ENCODE data around the gene EIF3F.

GRCh38 chr11:7967097-7967496 is 20.0 kb upstream of the EIF3F start:
- TF ChIP-seq CTCF (IDR thresholded peaks at IDR 0.05; ENCODE audit: insufficient read depth, low read length) (no peak), SPI1 (IDR thresholded peaks at IDR 0.05; ENCODE audit: borderline replicate concordance, low read depth) (no peak), POLR2AphosphoS5 (IDR thresholded peaks at IDR 0.05; ENCODE audit: low read depth) (no peak), REST (IDR thresholded peaks at IDR 0.05; ENCODE audit: insufficient replicate concordance, low read depth) (no peak)

Measured in HL-60 (cell line).